HepG2 (cell line): ENCODE results near the gene PDK1. TPM values are rescaled to one million over a fixed set of nuclear protein-coding genes. Genes with fewer than 3 reads are reported as not detected.

Experiments
- ATAC-seq: fragments of 200-7000 bp; cut with Tn5 transposase; 3 replicates; pipeline ENCODE4 v1.9.1; 2020; ENCODE audit warnings: mild to moderate bottlenecking, moderate library complexity
- BruUV-seq: library from RNA; stranded (reverse); fragments of 400-500 nt; replicated peaks from 2 replicates; lab custom pipeline; 2021; lab: Mats Ljungman, UMichigan
- CTCF ChIA-PET: fragments of 300-600 bp; formaldehyde crosslinking; extraction: SDS; loops from one replicate; lab custom pipeline; 2021; ENCODE audit warnings: low total read pairs, inconsistent platforms, low intra/inter-chr PET ratio; lab: Yijun Ruan, JAX
- POLR2A ChIA-PET: fragments of 350-600 bp; sonication (Branson Sonifier 250); formaldehyde crosslinking; loops from one replicate; lab custom pipeline; 2020; ENCODE audit warnings: antibody characterized with exemption, inconsistent platforms; lab: Yijun Ruan, JAX
- DNase-seq: peaks from one replicate; pipeline ENCODE4 v3.0.0-alpha.2; 2015; ENCODE audit warnings: low spot score
- FAIRE-seq: peaks from 3 replicates; lab custom pipeline; 2011; peaks lifted over from hg19 to GRCh38; lab: Jason Lieb, UNC
- H2AFZ ChIP-seq: one replicate; pipeline ENCODE4 v1.6.1; 2011; ENCODE audit warnings: low read length, inconsistent platforms
- H3K27ac ChIP-seq: fragments of 300-600 bp; 3 replicates; pipeline ENCODE4 v1.8.0; 2011; ENCODE audit warnings: mixed run types, mild to moderate bottlenecking, mixed read lengths, low read length, inconsistent platforms; ENCODE audit not compliant: insufficient read depth; ENCODE audit errors: extremely low read length
- H3K27me3 ChIP-seq, 2 experiments: fragments of 200-600 bp in 1 of 2; 2 replicates in 1 of 2; 3 replicates in 1 of 2; pipeline versions ENCODE4 v1.6.0 to v1.8.0; 2011; ENCODE audit warnings: low read length in 2 of 2, mild to moderate bottlenecking in 2 of 2, moderate library complexity in 2 of 2, inconsistent platforms in 1 of 2; ENCODE audit not compliant: insufficient read depth in 2 of 2, control insufficient read depth in 1 of 2
- H3K36me3 ChIP-seq, 2 experiments: fragments of 200-600 bp in 1 of 2; replicated peaks in 1 of 2; 2 replicates in 1 of 2; 3 replicates in 1 of 2; pipeline versions ENCODE4 v1.5.1 to v1.8.0; 2011; ENCODE audit warnings: low read length in 2 of 2, inconsistent platforms in 1 of 2; ENCODE audit not compliant: insufficient read depth in 2 of 2, control insufficient read depth in 1 of 2
- H3K4me1 ChIP-seq: 2 replicates; pipeline ENCODE4 v1.5.1; 2012; ENCODE audit warnings: low read length, inconsistent platforms; ENCODE audit not compliant: insufficient read depth
- H3K4me2 ChIP-seq: 2 replicates; pipeline ENCODE4 v1.6.0; 2011; ENCODE audit warnings: low read depth, low read length, inconsistent platforms
- H3K4me3 ChIP-seq, 3 experiments: fragments of 200-600 bp in 1 of 3; sonication (generic), shearing (Covaris generic) in 1 of 3; replicated peaks in 1 of 3; 2 replicates each; pipeline ENCODE4 v1.5.1; 2011 to 2016; ENCODE audit warnings: low read length in 3 of 3, inconsistent platforms in 2 of 3, low read depth in 2 of 3, mild to moderate bottlenecking in 2 of 3, control low read depth in 1 of 3, mixed read lengths in 1 of 3; ENCODE audit not compliant: insufficient read depth in 1 of 3
- H3K79me2 ChIP-seq: one replicate; pipeline ENCODE4 v1.6.1; 2011; ENCODE audit warnings: low read length, inconsistent platforms; ENCODE audit not compliant: insufficient read depth
- H3K9ac ChIP-seq: 2 replicates; pipeline ENCODE4 v1.6.0; 2011; ENCODE audit warnings: mild to moderate bottlenecking, low read depth, low read length, inconsistent platforms; ENCODE audit not compliant: insufficient read depth
- H3K9me3 ChIP-seq: 2 replicates; pipeline ENCODE4 v1.5.1; 2012; ENCODE audit warnings: mild to moderate bottlenecking, low read length
- H4K20me1 ChIP-seq: 2 replicates; pipeline ENCODE4 v1.6.0; 2011; ENCODE audit warnings: inconsistent platforms, mild to moderate bottlenecking, low read length, moderate library complexity; ENCODE audit not compliant: insufficient read depth
- DMAP1 ChIP-seq: IDR thresholded peaks from 2 replicates; pipeline ENCODE4 v1.6.1; 2016
- GPN1 ChIP-seq: sonication (generic); formaldehyde crosslinking; IDR thresholded peaks from 2 replicates; pipeline ENCODE4 v1.5.1; 2020; ENCODE audit warnings: missing genetic modification reagents, borderline replicate concordance
- HOXD1 ChIP-seq: sonication (generic); formaldehyde crosslinking; IDR thresholded peaks from 2 replicates; pipeline ENCODE4 v1.5.0; 2020; ENCODE audit warnings: missing genetic modification reagents
- ISL2 ChIP-seq: sonication (generic); formaldehyde crosslinking; IDR thresholded peaks from 2 replicates; pipeline ENCODE4 v1.5.0; 2020; ENCODE audit warnings: missing genetic modification reagents
- LCORL ChIP-seq, 2 experiments: fragments of 450-650 bp in 1 of 2; sonication (generic) in 1 of 2; formaldehyde crosslinking in 1 of 2; IDR thresholded peaks; 2 replicates each; pipeline versions ENCODE4 v1.5.0 to v1.6.1; 2017 to 2020; ENCODE audit warnings: antibody characterized with exemption in 1 of 2, missing genetic modification reagents in 1 of 2
- MAFG ChIP-seq: sonication (generic); formaldehyde crosslinking; IDR thresholded peaks from 2 replicates; pipeline ENCODE4 v1.5.1; 2020; ENCODE audit warnings: mild to moderate bottlenecking, missing genetic modification reagents
- MATR3 ChIP-seq: sonication (generic); formaldehyde crosslinking; IDR thresholded peaks from 2 replicates; pipeline ENCODE4 v1.4.0; 2020; ENCODE audit warnings: missing genetic modification reagents
- MAZ ChIP-seq, 2 experiments: sonication (generic) in 1 of 2; formaldehyde crosslinking in 1 of 2; IDR thresholded peaks; 2 replicates each; pipeline versions ENCODE4 v1.5.0 to v1.6.1; 2012 to 2020; ENCODE audit warnings: low read depth in 2 of 2, mild to moderate bottlenecking in 2 of 2, borderline replicate concordance in 1 of 2, improper control_type of control experiment in 1 of 2, low read length in 1 of 2, missing genetic modification reagents in 1 of 2, moderate library complexity in 1 of 2
- PCBP2 ChIP-seq: fragments of 200-400 bp; formaldehyde crosslinking; optimal IDR thresholded peaks from 2 replicates; pipeline ENCODE3; 2018; ENCODE audit warnings: low read length, low read depth; ENCODE audit not compliant: poor library complexity, severe bottlenecking
- TBP ChIP-seq: sonication (generic); formaldehyde crosslinking; IDR thresholded peaks from 2 replicates; pipeline ENCODE4 v1.5.0; 2020; ENCODE audit warnings: missing genetic modification reagents
- ZNF253 ChIP-seq: sonication (generic); formaldehyde crosslinking; IDR thresholded peaks from 2 replicates; pipeline ENCODE4 v1.8.0; 2022; ENCODE audit warnings: mild to moderate bottlenecking, missing genetic modification reagents, borderline replicate concordance
- ZNF563 ChIP-seq: sonication (generic); formaldehyde crosslinking; IDR thresholded peaks from 2 replicates; pipeline ENCODE4 v1.8.0; 2022; ENCODE audit warnings: mild to moderate bottlenecking, moderate library complexity, missing genetic modification reagents
- ZNF761 ChIP-seq: sonication (generic); formaldehyde crosslinking; conservative IDR thresholded peaks from 2 replicates; pipeline ENCODE4 v1.4.0; 2020; ENCODE audit warnings: mild to moderate bottlenecking, missing genetic modification reagents
- ZNF780A ChIP-seq: sonication (generic); formaldehyde crosslinking; IDR thresholded peaks from 2 replicates; pipeline ENCODE4 v1.8.0; 2022; ENCODE audit warnings: mild to moderate bottlenecking, missing genetic modification reagents, moderate library complexity
- in situ Hi-C: cut with HindIII; loops from 2 replicates; pipeline ENCODE4 v1.10.0; 2017; ENCODE audit warnings: low pct_unique_long_range_greater_than_20kb; ENCODE audit not compliant: extremely low pct_ligation_motif_present
- intact Hi-C: fragments of 100-400 bp; cut with micrococcal nuclease; formaldehyde crosslinking; loops from one replicate; pipeline ENCODE4 v1.10.0; 2022; ENCODE audit not compliant: unreplicated experiment
- polyA plus RNA-seq, 8 experiments: library from polyadenylated mRNA; depleted of rRNA in 3 of 8; stranded (reverse) in 7 of 8; unstranded in 1 of 8; fragments of >200 nt; fragmentation: Illumina TruSeq in 4 of 8; extraction: Trizol in 4 of 8; gene quantifications; 2 replicates each; pipeline versions ENCODE4 v1.2.1 to v1.2.3, GENCODE V29; 2011 to 2016; ENCODE audit warnings: low read depth in 4 of 8, missing spikeins in 1 of 8, mixed read lengths in 1 of 8; ENCODE audit not compliant: insufficient read depth in 1 of 8
- total RNA-seq, 5 experiments: library from RNA; depleted of rRNA; stranded (reverse); fragments of >200 nt; fragmentation: Illumina TruSeq; extraction: Trizol; gene quantifications; 2 replicates each; pipeline ENCODE4 v1.2.3, GENCODE V29; 2016; ENCODE audit warnings: low read depth in 1 of 5
- TF ChIP-seq, protein P1 (sequence below): sonication (generic); formaldehyde crosslinking; IDR thresholded peaks from 2 replicates; pipeline ENCODE4 v1.5.1; 2020; ENCODE audit warnings: mild to moderate bottlenecking, moderate library complexity, missing genetic modification reagents
- TF ChIP-seq, protein P2 (sequence below): sonication (generic); formaldehyde crosslinking; IDR thresholded peaks from 2 replicates; pipeline ENCODE4 v1.5.0; 2020; ENCODE audit warnings: missing genetic modification reagents, mild to moderate bottlenecking, borderline replicate concordance
- TF ChIP-seq, protein P3 (sequence below): sonication (generic); formaldehyde crosslinking; IDR thresholded peaks from 2 replicates; pipeline ENCODE4 v1.9.0; 2021; ENCODE audit warnings: mild to moderate bottlenecking, missing genetic modification reagents

The PDK1 gene
- total and polyA plus RNA-seq, 2 of the 13 experiments (the other 11 are each of a cell fraction or from before 2014, with no cell fraction given), result 11.9 to 96.9 TPM

DNA sequence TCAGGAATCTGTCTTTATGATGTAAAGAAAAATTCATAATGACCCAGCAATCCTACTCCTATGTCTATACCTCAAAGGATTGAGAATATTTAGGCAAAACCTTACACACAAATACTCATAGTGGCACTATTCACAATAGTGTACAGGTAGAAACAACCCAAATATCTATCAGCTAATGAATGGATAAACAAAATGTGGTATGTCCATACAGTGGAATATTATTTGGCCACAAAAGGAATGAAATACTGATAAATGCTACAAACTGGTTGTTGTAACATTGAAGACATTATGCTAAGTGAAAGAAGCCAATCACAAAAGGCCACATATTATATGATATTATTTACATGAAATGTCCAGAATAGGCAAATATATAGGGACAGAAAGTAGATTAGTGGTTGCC lies 24.7 kb downstream of the PDK1 start:
- Histone ChIP-seq H4K20me1 (peaks cover 70% of the 10 kb centered on the region), H3K4me2 (no peak overlapping the region), H3K79me2 (peaks cover 57% of the 10 kb centered on the region), H3K36me3 (peaks cover 27 to 82% of the 10 kb centered on the region in 2 experiments), H3K27me3 (no peaks in the 10 kb centered on the region), H3K27ac (no peak overlapping the region), H3K4me3 (no peak overlapping the region), H3K4me1 (peaks cover 13% of the 10 kb centered on the region), H3K9me3 (peaks cover 15% of the 10 kb centered on the region), H2AFZ (no peak overlapping the region), H3K9ac (no peak overlapping the region)
- DNase-seq (no peak), ATAC-seq (no peak), FAIRE-seq (no peak)
- POLR2A ChIA-PET, result no interaction called here
- no TSS peak for BruUV-seq
- CTCF ChIA-PET, result no interaction called here
- in situ Hi-C loops (no loop called here), intact Hi-C loops (no loop called here)
- TF ChIP-seq TBP (CRISPR knock-in tag), result no peak
- TF ChIP-seq MAFG (CRISPR knock-in tag), result no peak
- TF ChIP-seq HOXD1, result no peak
- TF ChIP-seq, protein P1, sequence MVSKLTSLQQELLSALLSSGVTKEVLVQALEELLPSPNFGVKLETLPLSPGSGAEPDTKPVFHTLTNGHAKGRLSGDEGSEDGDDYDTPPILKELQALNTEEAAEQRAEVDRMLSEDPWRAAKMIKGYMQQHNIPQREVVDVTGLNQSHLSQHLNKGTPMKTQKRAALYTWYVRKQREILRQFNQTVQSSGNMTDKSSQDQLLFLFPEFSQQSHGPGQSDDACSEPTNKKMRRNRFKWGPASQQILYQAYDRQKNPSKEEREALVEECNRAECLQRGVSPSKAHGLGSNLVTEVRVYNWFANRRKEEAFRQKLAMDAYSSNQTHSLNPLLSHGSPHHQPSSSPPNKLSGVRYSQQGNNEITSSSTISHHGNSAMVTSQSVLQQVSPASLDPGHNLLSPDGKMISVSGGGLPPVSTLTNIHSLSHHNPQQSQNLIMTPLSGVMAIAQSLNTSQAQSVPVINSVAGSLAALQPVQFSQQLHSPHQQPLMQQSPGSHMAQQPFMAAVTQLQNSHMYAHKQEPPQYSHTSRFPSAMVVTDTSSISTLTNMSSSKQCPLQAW (CRISPR knock-in tag), result no peak
- TF ChIP-seq, protein P2, sequence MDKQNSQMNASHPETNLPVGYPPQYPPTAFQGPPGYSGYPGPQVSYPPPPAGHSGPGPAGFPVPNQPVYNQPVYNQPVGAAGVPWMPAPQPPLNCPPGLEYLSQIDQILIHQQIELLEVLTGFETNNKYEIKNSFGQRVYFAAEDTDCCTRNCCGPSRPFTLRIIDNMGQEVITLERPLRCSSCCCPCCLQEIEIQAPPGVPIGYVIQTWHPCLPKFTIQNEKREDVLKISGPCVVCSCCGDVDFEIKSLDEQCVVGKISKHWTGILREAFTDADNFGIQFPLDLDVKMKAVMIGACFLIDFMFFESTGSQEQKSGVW (CRISPR knock-in tag), result no peak
- TF ChIP-seq ZNF563 (CRISPR knock-in tag), result no peak
- no peak for TF ChIP-seq PCBP2
- no peak for TF ChIP-seq MATR3
- TF ChIP-seq GPN1 (CRISPR knock-in tag), result no peak
- no peak for TF ChIP-seq LCORL (IDR thresholded peaks at IDR 0.05)
- no peak for TF ChIP-seq LCORL (CRISPR knock-in tag; IDR thresholded peaks at IDR 0.05)
- TF ChIP-seq ZNF780A (CRISPR knock-in tag), result no peak
- no peak for TF ChIP-seq ISL2 (CRISPR knock-in tag)
- TF ChIP-seq ZNF761, result no peak
- no peak for TF ChIP-seq ZNF253 (CRISPR knock-in tag)
- TF ChIP-seq DMAP1 (CRISPR knock-in tag), result no peak
- TF ChIP-seq, protein P3, sequence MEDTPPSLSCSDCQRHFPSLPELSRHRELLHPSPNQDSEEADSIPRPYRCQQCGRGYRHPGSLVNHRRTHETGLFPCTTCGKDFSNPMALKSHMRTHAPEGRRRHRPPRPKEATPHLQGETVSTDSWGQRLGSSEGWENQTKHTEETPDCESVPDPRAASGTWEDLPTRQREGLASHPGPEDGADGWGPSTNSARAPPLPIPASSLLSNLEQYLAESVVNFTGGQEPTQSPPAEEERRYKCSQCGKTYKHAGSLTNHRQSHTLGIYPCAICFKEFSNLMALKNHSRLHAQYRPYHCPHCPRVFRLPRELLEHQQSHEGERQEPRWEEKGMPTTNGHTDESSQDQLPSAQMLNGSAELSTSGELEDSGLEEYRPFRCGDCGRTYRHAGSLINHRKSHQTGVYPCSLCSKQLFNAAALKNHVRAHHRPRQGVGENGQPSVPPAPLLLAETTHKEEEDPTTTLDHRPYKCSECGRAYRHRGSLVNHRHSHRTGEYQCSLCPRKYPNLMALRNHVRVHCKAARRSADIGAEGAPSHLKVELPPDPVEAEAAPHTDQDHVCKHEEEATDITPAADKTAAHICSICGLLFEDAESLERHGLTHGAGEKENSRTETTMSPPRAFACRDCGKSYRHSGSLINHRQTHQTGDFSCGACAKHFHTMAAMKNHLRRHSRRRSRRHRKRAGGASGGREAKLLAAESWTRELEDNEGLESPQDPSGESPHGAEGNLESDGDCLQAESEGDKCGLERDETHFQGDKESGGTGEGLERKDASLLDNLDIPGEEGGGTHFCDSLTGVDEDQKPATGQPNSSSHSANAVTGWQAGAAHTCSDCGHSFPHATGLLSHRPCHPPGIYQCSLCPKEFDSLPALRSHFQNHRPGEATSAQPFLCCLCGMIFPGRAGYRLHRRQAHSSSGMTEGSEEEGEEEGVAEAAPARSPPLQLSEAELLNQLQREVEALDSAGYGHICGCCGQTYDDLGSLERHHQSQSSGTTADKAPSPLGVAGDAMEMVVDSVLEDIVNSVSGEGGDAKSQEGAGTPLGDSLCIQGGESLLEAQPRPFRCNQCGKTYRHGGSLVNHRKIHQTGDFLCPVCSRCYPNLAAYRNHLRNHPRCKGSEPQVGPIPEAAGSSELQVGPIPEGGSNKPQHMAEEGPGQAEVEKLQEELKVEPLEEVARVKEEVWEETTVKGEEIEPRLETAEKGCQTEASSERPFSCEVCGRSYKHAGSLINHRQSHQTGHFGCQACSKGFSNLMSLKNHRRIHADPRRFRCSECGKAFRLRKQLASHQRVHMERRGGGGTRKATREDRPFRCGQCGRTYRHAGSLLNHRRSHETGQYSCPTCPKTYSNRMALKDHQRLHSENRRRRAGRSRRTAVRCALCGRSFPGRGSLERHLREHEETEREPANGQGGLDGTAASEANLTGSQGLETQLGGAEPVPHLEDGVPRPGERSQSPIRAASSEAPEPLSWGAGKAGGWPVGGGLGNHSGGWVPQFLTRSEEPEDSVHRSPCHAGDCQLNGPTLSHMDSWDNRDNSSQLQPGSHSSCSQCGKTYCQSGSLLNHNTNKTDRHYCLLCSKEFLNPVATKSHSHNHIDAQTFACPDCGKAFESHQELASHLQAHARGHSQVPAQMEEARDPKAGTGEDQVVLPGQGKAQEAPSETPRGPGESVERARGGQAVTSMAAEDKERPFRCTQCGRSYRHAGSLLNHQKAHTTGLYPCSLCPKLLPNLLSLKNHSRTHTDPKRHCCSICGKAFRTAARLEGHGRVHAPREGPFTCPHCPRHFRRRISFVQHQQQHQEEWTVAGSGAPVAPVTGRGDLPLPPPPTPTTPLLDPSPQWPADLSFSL, result no peak
- no peak for TF ChIP-seq MAZ (IDR thresholded peaks at IDR 0.05; ENCODE audit: borderline replicate concordance, low read depth, low read length)
- TF ChIP-seq MAZ (CRISPR knock-in tag; IDR thresholded peaks at IDR 0.05; ENCODE audit: low read depth), result no peak
